GM23338 (cell line): ENCODE measurements around the gene TLX1. TPM values are rescaled to one million over a fixed set of nuclear protein-coding genes. Genes with fewer than 3 reads are reported as not detected.

ENCODE experiments used
- ATAC-seq: fragments of 200-7000 bp; cut with Tn5 transposase; 3 replicates; pipeline ENCODE4 v1.9.1; 2020
- DNase-seq: peaks from one replicate; pipeline ENCODE4 v3.0.0-alpha.2; 2015; ENCODE audit warnings: low spot score
- H2AFZ ChIP-seq: fragments of 200-600 bp; sonication (generic); 2 replicates; pipeline ENCODE4 v1.8.0; 2016; ENCODE audit warnings: antibody characterized with exemption, mild to moderate bottlenecking, moderate library complexity
- H3F3A ChIP-seq: fragments of 200-600 bp; sonication (generic); replicated peaks from 2 replicates; pipeline ENCODE4 v1.8.0; 2017; ENCODE audit warnings: antibody characterized with exemption, mixed run types, low read depth
- H3K27ac ChIP-seq: fragments of 200-600 bp; sonication (generic); 2 replicates; pipeline ENCODE4 v1.6.1; 2016; ENCODE audit warnings: low read depth
- H3K27me3 ChIP-seq: fragments of 200-600 bp; sonication (generic); 2 replicates; pipeline ENCODE4 v1.8.0; 2016; ENCODE audit warnings: mild to moderate bottlenecking, mixed run types, moderate library complexity; ENCODE audit not compliant: insufficient read depth
- H3K36me3 ChIP-seq: fragments of 200-600 bp; sonication (generic); 2 replicates; pipeline ENCODE4 v1.8.0; 2016; ENCODE audit warnings: mild to moderate bottlenecking; ENCODE audit not compliant: insufficient read depth
- H3K4me1 ChIP-seq: fragments of 200-600 bp; sonication (generic); 2 replicates; pipeline ENCODE4 v1.8.0; 2016; ENCODE audit warnings: mild to moderate bottlenecking, moderate library complexity; ENCODE audit not compliant: insufficient read depth
- H3K4me2 ChIP-seq: fragments of 200-600 bp; sonication (generic); 2 replicates; pipeline ENCODE4 v1.7.1; 2017; ENCODE audit warnings: mixed run types
- H3K4me3 ChIP-seq: fragments of 200-600 bp; sonication (generic); 2 replicates; pipeline ENCODE4 v1.6.1; 2016; ENCODE audit warnings: mixed run types
- H3K79me2 ChIP-seq: fragments of 200-600 bp; sonication (generic); replicated peaks from 2 replicates; pipeline ENCODE4 v1.8.0; 2017; ENCODE audit warnings: mild to moderate bottlenecking; ENCODE audit not compliant: insufficient read depth
- H3K9me2 ChIP-seq: fragments of 200-600 bp; sonication (generic); 2 replicates; pipeline ENCODE4 v1.8.0; 2017; ENCODE audit not compliant: insufficient read depth
- H4K20me1 ChIP-seq: fragments of 200-600 bp; sonication (generic); replicated peaks from 2 replicates; pipeline ENCODE4 v1.8.0; 2017; ENCODE audit warnings: mild to moderate bottlenecking; ENCODE audit not compliant: insufficient read depth
- H3K27ac Mint-ChIP-seq: 2 replicates; pipeline ENCODE4 v1.8.0; 2020; ENCODE audit warnings: inconsistent platforms, mild to moderate bottlenecking, moderate library complexity, mixed read lengths
- H3K27me3 Mint-ChIP-seq: 3 replicates; pipeline ENCODE4 v1.8.0; 2022; ENCODE audit warnings: low read depth, mild to moderate bottlenecking, moderate library complexity, mixed read lengths, inconsistent platforms; ENCODE audit not compliant: insufficient read depth, poor library complexity
- H3K36me3 Mint-ChIP-seq: 3 replicates; pipeline ENCODE4 v1.8.0; 2021; ENCODE audit warnings: low read depth, mild to moderate bottlenecking, inconsistent platforms, moderate library complexity, mixed read lengths
- H3K4me1 Mint-ChIP-seq: 3 replicates; pipeline ENCODE4 v1.8.0; 2020; ENCODE audit warnings: mild to moderate bottlenecking, inconsistent platforms, mixed read lengths
- H3K4me3 Mint-ChIP-seq: 3 replicates; pipeline ENCODE4 v1.8.0; 2021; ENCODE audit warnings: moderate library complexity, mild to moderate bottlenecking, inconsistent platforms, mixed read lengths
- H3K9me3 Mint-ChIP-seq: 3 replicates; pipeline ENCODE4 v1.8.0; 2020; ENCODE audit warnings: moderate library complexity, mild to moderate bottlenecking, inconsistent platforms, mixed read lengths
- CREB1 ChIP-seq: fragments of 250-450 bp; sonication (Bioruptor Pico); IDR thresholded peaks from 2 replicates; pipeline ENCODE4 v1.5.0; 2020; ENCODE audit warnings: low read depth, mild to moderate bottlenecking, moderate library complexity
- EZH2 ChIP-seq: fragments of 200-600 bp; sonication (generic); IDR thresholded peaks from one replicate; pipeline ENCODE4 v1.8.0; 2017; ENCODE audit warnings: antibody characterized with exemption, mild to moderate bottlenecking, low read depth; ENCODE audit not compliant: unreplicated experiment
- EZH2phosphoT487 ChIP-seq: fragments of 200-600 bp; sonication (generic); IDR thresholded peaks from one replicate; pipeline ENCODE4 v1.8.1; 2018; ENCODE audit warnings: antibody characterized with exemption; ENCODE audit not compliant: unreplicated experiment
- JUNB ChIP-seq: IDR thresholded peaks from one replicate; pipeline ENCODE4 v1.6.1; 2016; ENCODE audit warnings: antibody characterized with exemption; ENCODE audit not compliant: unreplicated experiment
- NANOG ChIP-seq: IDR thresholded peaks from 2 replicates; pipeline ENCODE4 v1.6.1; 2016; ENCODE audit warnings: antibody characterized with exemption, borderline replicate concordance
- POLR2AphosphoS5 ChIP-seq: IDR thresholded peaks from 2 replicates; pipeline ENCODE4 v1.6.1; 2016; ENCODE audit warnings: antibody characterized with exemption, low read depth
- ZNF114 ChIP-seq: fragments of 250-450 bp; sonication (Bioruptor Pico); IDR thresholded peaks from 2 replicates; pipeline ENCODE4 v1.5.0; 2020; ENCODE audit warnings: mild to moderate bottlenecking, moderate library complexity
- ZNF331 ChIP-seq: fragments of 250-450 bp; sonication (Bioruptor Pico); IDR thresholded peaks from 2 replicates; pipeline ENCODE4 v1.5.0; 2020; ENCODE audit warnings: low read depth, mild to moderate bottlenecking, moderate library complexity
- polyA plus RNA-seq: library from polyadenylated mRNA; unstranded; fragments of >200 nt; fragmentation: Nextera tagmentation; extraction: Ambion mirVana; gene quantifications from 2 replicates; pipeline ENCODE4 v1.2.1, GENCODE V29; 2016
- total RNA-seq: library from RNA; depleted of rRNA; stranded (reverse); fragments of >200 nt; shearing (Covaris generic); gene quantifications from 2 replicates; pipeline ENCODE4 v1.2.3, GENCODE V29; 2014
- TF ChIP-seq, protein P1 (sequence below): IDR thresholded peaks from 2 replicates; pipeline ENCODE4 v1.6.1; 2016; ENCODE audit warnings: antibody characterized with exemption
- TF ChIP-seq, protein P2 (sequence below): IDR thresholded peaks from one replicate; pipeline ENCODE4 v1.6.1; 2018; ENCODE audit warnings: antibody characterized with exemption; ENCODE audit not compliant: unreplicated experiment
- TF ChIP-seq, protein P3 (sequence below), 2 experiments: fragments of 200-600 bp in 1 of 2; sonication (generic) in 1 of 2; conservative IDR thresholded peaks; 2 replicates each; pipeline versions ENCODE4 v1.5.1 to v1.6.1; 2016 to 2017; ENCODE audit warnings: antibody characterized with exemption in 2 of 2, low read depth in 2 of 2, mild to moderate bottlenecking in 2 of 2, moderate library complexity in 1 of 2

The TLX1 gene
- total and polyA plus RNA-seq, 2 experiments from 2014 or later: not detected

DNA sequence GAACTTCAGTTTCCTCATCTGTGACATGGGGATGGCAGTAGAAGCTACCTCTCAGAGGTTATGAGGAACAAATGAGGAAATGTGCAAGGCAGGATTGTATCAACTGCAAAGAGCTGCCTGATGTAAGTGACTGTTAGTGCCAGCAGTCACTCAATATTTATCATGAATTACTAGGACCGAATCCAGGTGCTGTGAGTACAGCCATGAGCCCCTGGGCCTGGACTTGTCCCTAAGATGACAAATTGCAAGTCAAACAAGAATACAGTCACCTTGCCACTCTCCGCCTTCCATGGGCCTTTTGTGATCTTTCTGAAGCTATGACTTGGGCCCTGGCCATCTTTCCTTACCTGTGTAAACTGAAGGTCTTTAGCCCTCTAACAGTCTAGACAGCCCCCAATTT is 27.7 kb upstream of the TLX1 start:
- Histone ChIP-seq H3K79me2 (no peaks in the 10 kb centered on the region), H3K27me3 (peaks cover 12% of the 10 kb centered on the region; the same call in 1 of the 2 replicates), H3K4me1 (no peaks in the 10 kb centered on the region), H4K20me1 (no peaks in the 10 kb centered on the region), H3F3A (no peaks in the 10 kb centered on the region), H3K4me2 (no peak overlapping the region), H3K4me3 (no peak overlapping the region), H3K27ac (no peak overlapping the region), H3K9me2 (no peaks in the 10 kb centered on the region), H3K36me3 (no peaks in the 10 kb centered on the region), H2AFZ (no peak overlapping the region)
- ATAC-seq (no peak), DNase-seq (no peak)
- Mint-ChIP-seq H3K27me3 (peaks cover 27% of the 10 kb centered on the region), H3K27ac (no peak overlapping the region), H3K4me1 (no peaks in the 10 kb centered on the region), H3K36me3 (no peaks in the 10 kb centered on the region), H3K9me3 (no peaks in the 10 kb centered on the region), H3K4me3 (no peak overlapping the region)
- TF ChIP-seq CREB1 (CRISPR knock-in tag): no peak
- TF ChIP-seq, protein P1, sequence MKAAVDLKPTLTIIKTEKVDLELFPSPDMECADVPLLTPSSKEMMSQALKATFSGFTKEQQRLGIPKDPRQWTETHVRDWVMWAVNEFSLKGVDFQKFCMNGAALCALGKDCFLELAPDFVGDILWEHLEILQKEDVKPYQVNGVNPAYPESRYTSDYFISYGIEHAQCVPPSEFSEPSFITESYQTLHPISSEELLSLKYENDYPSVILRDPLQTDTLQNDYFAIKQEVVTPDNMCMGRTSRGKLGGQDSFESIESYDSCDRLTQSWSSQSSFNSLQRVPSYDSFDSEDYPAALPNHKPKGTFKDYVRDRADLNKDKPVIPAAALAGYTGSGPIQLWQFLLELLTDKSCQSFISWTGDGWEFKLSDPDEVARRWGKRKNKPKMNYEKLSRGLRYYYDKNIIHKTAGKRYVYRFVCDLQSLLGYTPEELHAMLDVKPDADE: no peak
- TF ChIP-seq, protein P2, sequence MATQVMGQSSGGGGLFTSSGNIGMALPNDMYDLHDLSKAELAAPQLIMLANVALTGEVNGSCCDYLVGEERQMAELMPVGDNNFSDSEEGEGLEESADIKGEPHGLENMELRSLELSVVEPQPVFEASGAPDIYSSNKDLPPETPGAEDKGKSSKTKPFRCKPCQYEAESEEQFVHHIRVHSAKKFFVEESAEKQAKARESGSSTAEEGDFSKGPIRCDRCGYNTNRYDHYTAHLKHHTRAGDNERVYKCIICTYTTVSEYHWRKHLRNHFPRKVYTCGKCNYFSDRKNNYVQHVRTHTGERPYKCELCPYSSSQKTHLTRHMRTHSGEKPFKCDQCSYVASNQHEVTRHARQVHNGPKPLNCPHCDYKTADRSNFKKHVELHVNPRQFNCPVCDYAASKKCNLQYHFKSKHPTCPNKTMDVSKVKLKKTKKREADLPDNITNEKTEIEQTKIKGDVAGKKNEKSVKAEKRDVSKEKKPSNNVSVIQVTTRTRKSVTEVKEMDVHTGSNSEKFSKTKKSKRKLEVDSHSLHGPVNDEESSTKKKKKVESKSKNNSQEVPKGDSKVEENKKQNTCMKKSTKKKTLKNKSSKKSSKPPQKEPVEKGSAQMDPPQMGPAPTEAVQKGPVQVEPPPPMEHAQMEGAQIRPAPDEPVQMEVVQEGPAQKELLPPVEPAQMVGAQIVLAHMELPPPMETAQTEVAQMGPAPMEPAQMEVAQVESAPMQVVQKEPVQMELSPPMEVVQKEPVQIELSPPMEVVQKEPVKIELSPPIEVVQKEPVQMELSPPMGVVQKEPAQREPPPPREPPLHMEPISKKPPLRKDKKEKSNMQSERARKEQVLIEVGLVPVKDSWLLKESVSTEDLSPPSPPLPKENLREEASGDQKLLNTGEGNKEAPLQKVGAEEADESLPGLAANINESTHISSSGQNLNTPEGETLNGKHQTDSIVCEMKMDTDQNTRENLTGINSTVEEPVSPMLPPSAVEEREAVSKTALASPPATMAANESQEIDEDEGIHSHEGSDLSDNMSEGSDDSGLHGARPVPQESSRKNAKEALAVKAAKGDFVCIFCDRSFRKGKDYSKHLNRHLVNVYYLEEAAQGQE: no peak

DNA sequence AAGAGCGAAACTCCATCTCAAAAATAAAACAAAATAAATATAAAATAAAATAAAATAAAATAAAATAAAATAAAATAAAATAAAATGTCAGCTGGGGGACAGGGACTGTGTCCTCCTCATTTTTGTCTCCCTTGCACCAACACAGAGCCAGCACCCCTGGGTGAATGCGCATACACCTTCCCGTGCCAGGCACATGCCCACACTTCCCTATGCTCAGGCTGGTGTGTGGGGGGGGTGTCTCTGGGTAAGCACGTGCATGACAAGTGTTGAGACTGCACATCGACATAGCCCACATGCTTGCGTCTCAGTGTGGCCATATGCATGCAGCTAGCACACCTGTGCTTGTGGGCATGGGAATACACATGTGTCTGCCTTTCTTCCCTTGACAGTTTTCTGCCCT is 24.7 kb upstream of the TLX1 start:
- Mint-ChIP-seq H3K36me3 (no peaks in the 10 kb centered on the region), H3K27ac (no peak overlapping the region), H3K4me1 (peaks cover 9% of the 10 kb centered on the region), H3K9me3 (no peaks in the 10 kb centered on the region), H3K4me3 (no peak overlapping the region), H3K27me3 (peaks cover 17% of the 10 kb centered on the region)
- Histone ChIP-seq H3K4me3 (no peak overlapping the region), H3K27ac (no peak overlapping the region), H2AFZ (no peak overlapping the region), H3K4me2 (no peak overlapping the region), H3K79me2 (no peaks in the 10 kb centered on the region), H3K27me3 (peaks cover 8% of the 10 kb centered on the region; the same call in 1 of the 2 replicates), H3K9me2 (no peaks in the 10 kb centered on the region), H3K36me3 (no peaks in the 10 kb centered on the region), H4K20me1 (no peaks in the 10 kb centered on the region), H3K4me1 (peaks cover 3% of the 10 kb centered on the region; the same call in 1 of the 2 replicates), H3F3A (no peaks in the 10 kb centered on the region)
- DNase-seq (no peak), ATAC-seq (no peak)
- TF ChIP-seq ZNF114: no peak
- no peak for TF ChIP-seq ZNF331 (CRISPR knock-in tag)
- no peak for TF ChIP-seq POLR2AphosphoS5
- TF ChIP-seq JUNB: no peak
- TF ChIP-seq EZH2: no peak
- TF ChIP-seq EZH2phosphoT487: no peak
- no peak for TF ChIP-seq NANOG
- TF ChIP-seq, protein P3, sequence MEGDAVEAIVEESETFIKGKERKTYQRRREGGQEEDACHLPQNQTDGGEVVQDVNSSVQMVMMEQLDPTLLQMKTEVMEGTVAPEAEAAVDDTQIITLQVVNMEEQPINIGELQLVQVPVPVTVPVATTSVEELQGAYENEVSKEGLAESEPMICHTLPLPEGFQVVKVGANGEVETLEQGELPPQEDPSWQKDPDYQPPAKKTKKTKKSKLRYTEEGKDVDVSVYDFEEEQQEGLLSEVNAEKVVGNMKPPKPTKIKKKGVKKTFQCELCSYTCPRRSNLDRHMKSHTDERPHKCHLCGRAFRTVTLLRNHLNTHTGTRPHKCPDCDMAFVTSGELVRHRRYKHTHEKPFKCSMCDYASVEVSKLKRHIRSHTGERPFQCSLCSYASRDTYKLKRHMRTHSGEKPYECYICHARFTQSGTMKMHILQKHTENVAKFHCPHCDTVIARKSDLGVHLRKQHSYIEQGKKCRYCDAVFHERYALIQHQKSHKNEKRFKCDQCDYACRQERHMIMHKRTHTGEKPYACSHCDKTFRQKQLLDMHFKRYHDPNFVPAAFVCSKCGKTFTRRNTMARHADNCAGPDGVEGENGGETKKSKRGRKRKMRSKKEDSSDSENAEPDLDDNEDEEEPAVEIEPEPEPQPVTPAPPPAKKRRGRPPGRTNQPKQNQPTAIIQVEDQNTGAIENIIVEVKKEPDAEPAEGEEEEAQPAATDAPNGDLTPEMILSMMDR (conservative IDR thresholded peaks at IDR 0.05; ENCODE audit: low read depth in 2 of 2): no peak
